ENCODE results near the gene CNTN2.

Gene CNTN2

GRCh38 chr1:205056188-205056611, 13.2 kb downstream of the CNTN2 start:
- TF ChIP-seq CTCF (IDR thresholded peaks at IDR 0.05; ENCODE audit: low read depth, low read length), result 0 out of 2 replicates have a peak, but pooled peaks have one; percentile 24
- peak; percentile 98 for DNase-seq

GRCh38 chr1:205056956-205057568, 14.1 kb downstream of the CNTN2 start:
- Histone ChIP-seq H3K4me3 (ENCODE audit: low read depth, low read length) (no peak overlapping the region), H3K27me3 (ENCODE audit: insufficient read depth, low read depth, severe bottlenecking) (no peaks in the 10 kb centered on the region), H3K36me3 (no peaks in the 10 kb centered on the region), H3K27ac (no peak overlapping the region), H3K9me3 (ENCODE audit: severe bottlenecking) (no peaks in the 10 kb centered on the region)
- no peak for TF ChIP-seq CTCF (IDR thresholded peaks at IDR 0.05; ENCODE audit: low read depth, low read length)
- no peak for DNase-seq

More at GRCh38 chr1:205056188-205056611, 13.2 kb downstream of the CNTN2 start:
- Histone ChIP-seq H3K4me3 (ENCODE audit: low read depth, low read length) (no peak overlapping the region), H3K36me3 (no peaks in the 10 kb centered on the region), H3K9me3 (ENCODE audit: severe bottlenecking) (no peaks in the 10 kb centered on the region), H3K27me3 (ENCODE audit: insufficient read depth, low read depth, severe bottlenecking) (no peaks in the 10 kb centered on the region), H3K27ac (peak overlapping the region; percentile 6; the same call in 1 of the 2 replicates)

GRCh38 chr1:205057808-205058575, 15.0 kb downstream of the CNTN2 start:
- no peak for DNase-seq
- Histone ChIP-seq H3K27me3 (ENCODE audit: insufficient read depth, low read depth, severe bottlenecking) (no peaks in the 10 kb centered on the region), H3K9me3 (ENCODE audit: severe bottlenecking) (no peaks in the 10 kb centered on the region), H3K4me3 (ENCODE audit: low read depth, low read length) (no peak overlapping the region), H3K27ac (no peak overlapping the region), H3K36me3 (no peaks in the 10 kb centered on the region)
- no peak for TF ChIP-seq CTCF (IDR thresholded peaks at IDR 0.05; ENCODE audit: low read depth, low read length)

- no peak for DNase-seq
- no peak for TF ChIP-seq CTCF (IDR thresholded peaks at IDR 0.05; ENCODE audit: low read depth, low read length)
- H3K36me3 ChIP-seq, result no peaks in the 10 kb centered on the region
- H3K27ac ChIP-seq, result no peak overlapping the region
- no peaks in the 10 kb centered on the region for H3K9me3 ChIP-seq (ENCODE audit: severe bottlenecking)
- H3K4me3 ChIP-seq (ENCODE audit: low read depth, low read length), result no peak overlapping the region
- H3K27me3 ChIP-seq (ENCODE audit: insufficient read depth, low read depth, severe bottlenecking), result no peaks in the 10 kb centered on the region
Observed at GRCh38 chr1:205058853-205059252, 15.8 kb downstream of the CNTN2 start.

GRCh38 chr1:205059660-205060059, 16.6 kb downstream of the CNTN2 start:
- Histone ChIP-seq H3K36me3 (no peaks in the 10 kb centered on the region), H3K4me3 (ENCODE audit: low read depth, low read length) (no peak overlapping the region), H3K27me3 (ENCODE audit: insufficient read depth, low read depth, severe bottlenecking) (no peaks in the 10 kb centered on the region), H3K27ac (no peak overlapping the region), H3K9me3 (ENCODE audit: severe bottlenecking) (no peaks in the 10 kb centered on the region)
- no peak for DNase-seq
- no peak for TF ChIP-seq CTCF (IDR thresholded peaks at IDR 0.05; ENCODE audit: low read depth, low read length)

Data from WERI-Rb-1 (cell line).